ENCODE data around the gene PC.

DNA sequence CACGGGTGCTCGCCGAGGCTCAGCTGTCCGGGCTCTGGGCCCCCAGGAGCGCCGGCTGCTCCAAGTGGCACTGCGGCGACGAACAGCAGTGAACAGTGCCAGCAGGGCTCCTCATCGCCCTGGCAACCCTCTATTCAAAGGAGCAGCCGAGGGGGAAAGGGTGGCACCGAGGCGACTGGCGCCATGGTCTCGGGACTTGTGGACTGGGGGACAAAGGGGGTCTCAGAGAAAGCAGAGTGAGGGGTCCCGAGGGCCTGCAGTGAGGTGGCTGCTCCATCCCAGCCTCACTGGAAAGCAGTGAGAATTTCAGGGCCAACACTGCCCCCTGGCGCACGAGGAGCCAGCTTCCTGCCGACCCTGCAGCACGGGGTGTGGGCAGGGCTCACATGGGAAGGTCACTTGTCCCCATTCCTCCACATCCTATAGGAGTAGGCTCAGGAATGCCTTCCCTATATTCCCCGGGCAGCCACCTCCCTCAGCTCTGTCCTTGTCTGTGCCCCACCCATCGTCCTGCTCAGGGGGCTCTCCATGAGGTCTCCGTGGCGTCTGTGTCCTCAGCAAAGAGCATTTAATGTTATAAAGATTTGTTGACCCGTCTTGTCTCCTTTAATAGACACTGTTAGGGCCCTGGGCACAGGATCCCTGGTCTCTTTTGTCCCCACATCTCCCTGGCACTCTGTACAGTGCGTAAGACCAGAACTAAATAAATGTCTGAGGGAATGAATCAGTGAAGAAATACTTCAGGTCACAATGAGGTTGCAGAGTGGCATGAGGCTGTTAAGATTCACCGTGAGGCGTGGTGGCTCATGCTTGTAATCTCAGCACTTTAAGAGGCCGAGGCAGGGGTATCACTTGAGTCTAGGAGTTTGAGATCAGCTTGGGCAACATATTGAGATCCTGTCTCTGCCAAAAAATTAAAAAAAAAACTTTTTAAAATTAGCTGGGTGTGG, 74.9 kb downstream of the PC start:
- TF ChIP-seq, protein P1, sequence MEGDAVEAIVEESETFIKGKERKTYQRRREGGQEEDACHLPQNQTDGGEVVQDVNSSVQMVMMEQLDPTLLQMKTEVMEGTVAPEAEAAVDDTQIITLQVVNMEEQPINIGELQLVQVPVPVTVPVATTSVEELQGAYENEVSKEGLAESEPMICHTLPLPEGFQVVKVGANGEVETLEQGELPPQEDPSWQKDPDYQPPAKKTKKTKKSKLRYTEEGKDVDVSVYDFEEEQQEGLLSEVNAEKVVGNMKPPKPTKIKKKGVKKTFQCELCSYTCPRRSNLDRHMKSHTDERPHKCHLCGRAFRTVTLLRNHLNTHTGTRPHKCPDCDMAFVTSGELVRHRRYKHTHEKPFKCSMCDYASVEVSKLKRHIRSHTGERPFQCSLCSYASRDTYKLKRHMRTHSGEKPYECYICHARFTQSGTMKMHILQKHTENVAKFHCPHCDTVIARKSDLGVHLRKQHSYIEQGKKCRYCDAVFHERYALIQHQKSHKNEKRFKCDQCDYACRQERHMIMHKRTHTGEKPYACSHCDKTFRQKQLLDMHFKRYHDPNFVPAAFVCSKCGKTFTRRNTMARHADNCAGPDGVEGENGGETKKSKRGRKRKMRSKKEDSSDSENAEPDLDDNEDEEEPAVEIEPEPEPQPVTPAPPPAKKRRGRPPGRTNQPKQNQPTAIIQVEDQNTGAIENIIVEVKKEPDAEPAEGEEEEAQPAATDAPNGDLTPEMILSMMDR (IDR thresholded peaks at IDR 0.05) = peak; percentile 72
- TF ChIP-seq NRF1 (IDR thresholded peaks at IDR 0.05; ENCODE audit: low read depth, low read length) (0 out of 2 replicates have a peak, but pooled peaks have one; percentile 1), TCF12 (IDR thresholded peaks at IDR 0.05) (no peak), EZH2phosphoT487 (IDR thresholded peaks at IDR 0.05; ENCODE audit: borderline replicate concordance, low read depth) (no peak), JUND (IDR thresholded peaks at IDR 0.05) (no peak), POLR2AphosphoS5 (IDR thresholded peaks at IDR 0.05; ENCODE audit: low read depth, low read length) (no peak), MEF2A (IDR thresholded peaks at IDR 0.05; ENCODE audit: borderline replicate concordance, low read depth) (no peak), EP300 (IDR thresholded peaks at IDR 0.05; ENCODE audit: borderline replicate concordance in 1 of 2, low read depth in 1 of 2, low read length in 1 of 2) (no peak), RFX5 (IDR thresholded peaks at IDR 0.05; ENCODE audit: low read length) (no peak)
- TF ChIP-seq, protein P2, sequence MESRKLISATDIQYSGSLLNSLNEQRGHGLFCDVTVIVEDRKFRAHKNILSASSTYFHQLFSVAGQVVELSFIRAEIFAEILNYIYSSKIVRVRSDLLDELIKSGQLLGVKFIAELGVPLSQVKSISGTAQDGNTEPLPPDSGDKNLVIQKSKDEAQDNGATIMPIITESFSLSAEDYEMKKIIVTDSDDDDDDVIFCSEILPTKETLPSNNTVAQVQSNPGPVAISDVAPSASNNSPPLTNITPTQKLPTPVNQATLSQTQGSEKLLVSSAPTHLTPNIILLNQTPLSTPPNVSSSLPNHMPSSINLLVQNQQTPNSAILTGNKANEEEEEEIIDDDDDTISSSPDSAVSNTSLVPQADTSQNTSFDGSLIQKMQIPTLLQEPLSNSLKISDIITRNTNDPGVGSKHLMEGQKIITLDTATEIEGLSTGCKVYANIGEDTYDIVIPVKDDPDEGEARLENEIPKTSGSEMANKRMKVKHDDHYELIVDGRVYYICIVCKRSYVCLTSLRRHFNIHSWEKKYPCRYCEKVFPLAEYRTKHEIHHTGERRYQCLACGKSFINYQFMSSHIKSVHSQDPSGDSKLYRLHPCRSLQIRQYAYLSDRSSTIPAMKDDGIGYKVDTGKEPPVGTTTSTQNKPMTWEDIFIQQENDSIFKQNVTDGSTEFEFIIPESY (IDR thresholded peaks at IDR 0.05; ENCODE audit: borderline replicate concordance, low read depth) = no peak
- TF ChIP-seq, protein P3, sequence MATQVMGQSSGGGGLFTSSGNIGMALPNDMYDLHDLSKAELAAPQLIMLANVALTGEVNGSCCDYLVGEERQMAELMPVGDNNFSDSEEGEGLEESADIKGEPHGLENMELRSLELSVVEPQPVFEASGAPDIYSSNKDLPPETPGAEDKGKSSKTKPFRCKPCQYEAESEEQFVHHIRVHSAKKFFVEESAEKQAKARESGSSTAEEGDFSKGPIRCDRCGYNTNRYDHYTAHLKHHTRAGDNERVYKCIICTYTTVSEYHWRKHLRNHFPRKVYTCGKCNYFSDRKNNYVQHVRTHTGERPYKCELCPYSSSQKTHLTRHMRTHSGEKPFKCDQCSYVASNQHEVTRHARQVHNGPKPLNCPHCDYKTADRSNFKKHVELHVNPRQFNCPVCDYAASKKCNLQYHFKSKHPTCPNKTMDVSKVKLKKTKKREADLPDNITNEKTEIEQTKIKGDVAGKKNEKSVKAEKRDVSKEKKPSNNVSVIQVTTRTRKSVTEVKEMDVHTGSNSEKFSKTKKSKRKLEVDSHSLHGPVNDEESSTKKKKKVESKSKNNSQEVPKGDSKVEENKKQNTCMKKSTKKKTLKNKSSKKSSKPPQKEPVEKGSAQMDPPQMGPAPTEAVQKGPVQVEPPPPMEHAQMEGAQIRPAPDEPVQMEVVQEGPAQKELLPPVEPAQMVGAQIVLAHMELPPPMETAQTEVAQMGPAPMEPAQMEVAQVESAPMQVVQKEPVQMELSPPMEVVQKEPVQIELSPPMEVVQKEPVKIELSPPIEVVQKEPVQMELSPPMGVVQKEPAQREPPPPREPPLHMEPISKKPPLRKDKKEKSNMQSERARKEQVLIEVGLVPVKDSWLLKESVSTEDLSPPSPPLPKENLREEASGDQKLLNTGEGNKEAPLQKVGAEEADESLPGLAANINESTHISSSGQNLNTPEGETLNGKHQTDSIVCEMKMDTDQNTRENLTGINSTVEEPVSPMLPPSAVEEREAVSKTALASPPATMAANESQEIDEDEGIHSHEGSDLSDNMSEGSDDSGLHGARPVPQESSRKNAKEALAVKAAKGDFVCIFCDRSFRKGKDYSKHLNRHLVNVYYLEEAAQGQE (IDR thresholded peaks at IDR 0.05; ENCODE audit: low read depth, low read length) = no peak

Data from SK-N-SH (cell line).